Common myeloid progenitor, CD34-positive (primary cell): ENCODE measurements around the gene DECR2.

Source experiments
- CTCF ChIA-PET: fragments of 350-600 bp; sonication (Branson Sonifier 250); formaldehyde crosslinking; loops from one replicate; lab custom pipeline; 2021; ENCODE audit warnings: antibody characterized with exemption; lab: Charles Lee
- POLR2A ChIA-PET: fragments of 350-600 bp; sonication (Branson Sonifier 250); formaldehyde crosslinking; loops from one replicate; lab custom pipeline; 2021; ENCODE audit warnings: antibody characterized with exemption; lab: Charles Lee
- DNase-seq, 3 donors: peaks; one replicate each; pipeline versions ENCODE4 v3.0.0 to v3.0.0-alpha.2; 2013
- H3K27ac ChIP-seq, 2 experiments: 1 replicate in 1 of 2; 2 replicates in 1 of 2; pipeline ENCODE4 v1.7.0; 2013; ENCODE audit warnings: inconsistent platforms in 2 of 2, low read length in 2 of 2, mild to moderate bottlenecking in 2 of 2, low read depth in 1 of 2, moderate library complexity in 1 of 2; ENCODE audit not compliant: severe bottlenecking in 2 of 2, insufficient read depth in 1 of 2, poor library complexity in 1 of 2
- H3K27me3 ChIP-seq, 5 experiments: replicated peaks in 2 of 5; 1 replicate in 3 of 5; 2 replicates in 2 of 5; pipeline versions ENCODE4 v1.6.1 to v1.7.0; 2013; ENCODE audit warnings: low read length in 4 of 5, mild to moderate bottlenecking in 2 of 5, moderate library complexity in 2 of 5, inconsistent platforms in 1 of 5; ENCODE audit not compliant: insufficient read depth in 5 of 5, control insufficient read depth in 4 of 5
- H3K36me3 ChIP-seq, 4 experiments: 1 replicate in 2 of 4; 2 replicates in 2 of 4; pipeline versions ENCODE4 v1.6.1 to v1.7.0; 2013; ENCODE audit warnings: low read length in 3 of 4, control low read depth in 1 of 4, mild to moderate bottlenecking in 1 of 4; ENCODE audit not compliant: control insufficient read depth in 4 of 4, insufficient read depth in 4 of 4
- H3K4me1 ChIP-seq, 4 experiments: 1 replicate in 3 of 4; 2 replicates in 1 of 4; pipeline versions ENCODE4 v1.6.1 to v1.7.1; 2013; ENCODE audit warnings: low read length in 3 of 4, mild to moderate bottlenecking in 3 of 4, control low read depth in 1 of 4, inconsistent platforms in 1 of 4, moderate library complexity in 1 of 4; ENCODE audit not compliant: control insufficient read depth in 4 of 4, insufficient read depth in 4 of 4; ENCODE audit errors: control extremely low read depth in 1 of 4
- H3K4me3 ChIP-seq, 7 experiments: 1 replicate in 4 of 7; 2 replicates in 3 of 7; pipeline versions ENCODE4 v1.5.1 to v1.7.0; 2013; ENCODE audit warnings: mild to moderate bottlenecking in 7 of 7, low read length in 6 of 7, moderate library complexity in 6 of 7, inconsistent platforms in 2 of 7, low read depth in 2 of 7, control low read depth in 1 of 7; ENCODE audit not compliant: insufficient read depth in 4 of 7, control insufficient read depth in 1 of 7; ENCODE audit errors: extremely low read depth in 1 of 7
- H3K9me3 ChIP-seq, 5 experiments: 1 replicate in 4 of 5; 2 replicates in 1 of 5; pipeline versions ENCODE4 v1.6.1 to v1.7.1; 2013; ENCODE audit warnings: low read length in 4 of 5, mild to moderate bottlenecking in 2 of 5, inconsistent platforms in 1 of 5, low read depth in 1 of 5, moderate library complexity in 1 of 5; ENCODE audit not compliant: control insufficient read depth in 4 of 5, insufficient read depth in 2 of 5; ENCODE audit errors: control extremely low read depth in 1 of 5
- WGBS: methylation state at CpG from one replicate; pipeline ENCODE4 v1.1.5; 2013; ENCODE audit not compliant: insufficient coverage; 5-methylcytosine and 5-hydroxymethylcytosine counted together

DECR2 gene

DNA sequence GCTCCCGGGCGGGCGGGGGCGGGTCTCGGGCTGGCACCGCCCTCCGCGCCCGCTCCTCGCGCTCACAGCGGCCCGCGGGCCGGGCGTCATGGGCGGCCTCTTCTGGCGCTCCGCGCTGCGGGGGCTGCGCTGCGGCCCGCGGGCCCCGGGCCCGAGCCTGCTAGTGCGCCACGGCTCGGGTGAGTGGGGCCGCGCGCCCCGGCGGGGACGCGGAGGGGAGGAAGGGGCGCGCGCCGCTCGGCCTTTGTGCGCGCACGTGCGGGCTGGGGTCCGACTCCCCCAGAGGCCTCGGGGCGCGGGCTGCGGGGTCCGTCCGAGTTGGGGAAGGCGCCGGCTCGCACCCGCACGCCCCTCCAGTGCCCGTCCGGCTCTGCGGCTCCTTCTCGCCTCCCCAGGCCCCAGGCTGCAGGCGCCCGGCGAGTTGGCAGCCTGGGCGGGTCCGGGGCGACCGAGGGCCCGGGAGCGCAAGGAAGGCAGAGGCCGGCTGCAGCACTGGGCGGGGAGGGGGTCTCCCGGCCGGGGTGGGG, 4.5 kb upstream of the DECR2 start, which contains the start of gene NME4:
NME4 (plus strand) TSS at position 65 of the 527 bp plus-strand sequence; CDS start at position 89, 24 bp downstream.
- H3K4me3 ChIP-seq: peak within 1 kb of the TSS; percentile 72 to 91 (median 76)
- no peaks in the 10 kb centered on the region for H3K27me3 ChIP-seq
- 0% methylated on average over 34 of the region's 75 CpGs for WGBS
- peak within 1 kb of the TSS; percentile 25 to 74 for H3K27ac ChIP-seq
- H3K9me3 ChIP-seq: no peaks in the 10 kb centered on the region
- peaks cover 5 to 48% (median 43%) of the 10 kb centered on the region in 4 experiments for H3K4me1 ChIP-seq
- ChIA-PET CTCF (interaction anchor here (0.7 to 1.6 kb wide), 3 partner anchors 10 to 98 kb away, joined by 3 to 5 read pairs (median 4); no protein-coding TSS in a partner anchor), POLR2A (interaction anchor here (0.6 to 1.3 kb wide), 2 partner anchors 10 to 322 kb away, joined by 4 to 5 read pairs; no protein-coding TSS in a partner anchor)
- peaks cover 0 to 29% (median 6%) of the 10 kb centered on the region in 4 experiments for H3K36me3 ChIP-seq
- peak in 1 of 3 donors; percentile 45 for DNase-seq

DNA sequence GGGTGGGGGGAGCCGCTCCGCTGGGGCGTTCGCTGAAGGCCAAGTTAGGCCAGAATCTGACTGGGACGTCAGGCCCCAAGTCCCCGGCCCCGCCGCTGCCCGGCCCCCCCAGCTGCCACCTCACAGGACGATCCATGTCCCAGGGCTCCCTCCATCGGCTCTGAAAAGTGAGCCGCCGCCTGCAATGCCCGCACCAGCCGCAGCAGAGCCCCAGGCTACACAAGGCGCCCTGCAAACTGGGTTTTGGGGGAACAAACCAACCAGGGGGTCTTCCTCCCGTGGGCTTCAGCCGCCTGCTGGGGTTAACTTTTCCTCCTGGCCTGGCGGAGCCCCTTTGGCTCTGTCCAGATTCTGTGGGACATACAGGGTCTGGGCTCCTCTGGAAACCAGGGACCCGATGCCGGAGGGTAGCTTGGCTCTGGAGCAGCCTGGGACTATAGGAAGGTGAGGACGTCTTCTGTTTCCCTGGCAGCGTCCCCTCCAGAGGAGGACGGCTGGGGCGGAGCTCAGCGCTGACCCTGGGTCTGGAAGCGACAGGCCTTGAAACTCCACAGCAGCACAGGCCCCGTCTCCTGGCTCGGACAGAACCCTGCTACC, 3.9 kb upstream of the DECR2 start:
- Histone ChIP-seq H3K4me1 (peaks cover 5 to 52% (median 43%) of the 10 kb centered on the region in 4 experiments), H3K4me3 (peak overlapping the region in 2 of 7 experiments; percentile 2 to 53), H3K27ac (peak overlapping the region in 1 of 2 experiments; percentile 70), H3K9me3 (no peaks in the 10 kb centered on the region), H3K27me3 (no peaks in the 10 kb centered on the region), H3K36me3 (peaks cover 0 to 29% (median 6%) of the 10 kb centered on the region in 4 experiments)
- POLR2A ChIA-PET: interaction anchor here (0.6 to 1.3 kb wide), 2 partner anchors 11 to 322 kb away, joined by 4 to 5 read pairs; no protein-coding TSS in a partner anchor
- 45% methylated on average over 25 of the region's 29 CpGs for WGBS
- DNase-seq: peak; percentile 86 to 91 (median 87)
- CTCF ChIA-PET: interaction anchor here (0.6 to 1.6 kb wide), 2 partner anchors 11 to 185 kb away, joined by 3 to 5 read pairs; no protein-coding TSS in a partner anchor

DNA sequence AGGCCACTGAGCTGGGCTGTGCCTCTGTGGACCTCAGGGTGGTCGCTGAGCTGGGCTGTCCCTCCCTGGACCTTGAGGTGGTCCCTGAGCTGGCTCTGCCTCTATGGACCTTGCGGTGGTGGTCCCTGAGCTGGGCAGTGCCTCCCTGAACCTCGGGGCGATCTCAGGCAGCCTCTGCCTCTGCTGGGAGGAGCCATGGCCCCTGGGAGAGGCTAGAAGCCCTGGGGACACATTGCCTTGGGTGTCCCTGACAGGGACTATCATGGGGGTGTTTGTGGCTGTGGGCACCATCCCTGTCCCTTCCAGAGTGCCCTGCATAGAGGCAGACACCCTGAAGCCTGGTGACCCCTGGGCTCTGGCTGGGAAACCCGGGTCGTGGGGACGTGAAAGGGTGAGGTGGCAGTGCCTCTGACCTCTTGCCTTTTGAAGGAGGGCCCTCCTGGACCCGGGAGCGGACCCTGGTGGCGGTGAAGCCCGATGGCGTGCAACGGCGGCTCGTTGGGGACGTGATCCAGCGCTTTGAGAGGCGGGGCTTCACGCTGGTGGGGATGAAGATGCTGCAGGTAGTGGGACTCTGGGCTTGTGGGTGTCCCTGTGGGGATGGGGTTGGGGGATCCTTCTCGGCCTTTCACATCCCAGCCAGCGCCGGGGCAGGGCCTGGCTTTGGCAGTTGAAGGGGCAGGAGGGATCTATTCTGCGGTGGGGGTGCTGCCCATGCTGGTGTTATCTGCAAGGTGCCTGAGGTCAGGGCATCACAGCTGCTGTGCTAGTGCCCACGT, 2.9 kb upstream of the DECR2 start:
- Histone ChIP-seq H3K36me3 (peaks cover 0 to 29% (median 6%) of the 10 kb centered on the region in 4 experiments), H3K4me1 (peaks cover 5 to 52% (median 43%) of the 10 kb centered on the region in 4 experiments), H3K9me3 (no peaks in the 10 kb centered on the region), H3K27me3 (no peaks in the 10 kb centered on the region), H3K4me3 (peak overlapping the region in 1 of 7 experiments; percentile 37), H3K27ac (peak overlapping the region in 1 of 2 experiments; percentile 70)
- DNase-seq: no peak
- ChIA-PET CTCF (interaction anchor here (0.6 to 1.6 kb wide), 2 partner anchors 12 to 186 kb away, joined by 3 to 5 read pairs; no protein-coding TSS in a partner anchor), POLR2A (interaction anchor here (1.3 kb wide), 1 partner anchor 12 kb away, joined by 4 read pairs; no protein-coding TSS in a partner anchor)
- 90% methylated on average over 16 of the region's 24 CpGs for WGBS

DNA sequence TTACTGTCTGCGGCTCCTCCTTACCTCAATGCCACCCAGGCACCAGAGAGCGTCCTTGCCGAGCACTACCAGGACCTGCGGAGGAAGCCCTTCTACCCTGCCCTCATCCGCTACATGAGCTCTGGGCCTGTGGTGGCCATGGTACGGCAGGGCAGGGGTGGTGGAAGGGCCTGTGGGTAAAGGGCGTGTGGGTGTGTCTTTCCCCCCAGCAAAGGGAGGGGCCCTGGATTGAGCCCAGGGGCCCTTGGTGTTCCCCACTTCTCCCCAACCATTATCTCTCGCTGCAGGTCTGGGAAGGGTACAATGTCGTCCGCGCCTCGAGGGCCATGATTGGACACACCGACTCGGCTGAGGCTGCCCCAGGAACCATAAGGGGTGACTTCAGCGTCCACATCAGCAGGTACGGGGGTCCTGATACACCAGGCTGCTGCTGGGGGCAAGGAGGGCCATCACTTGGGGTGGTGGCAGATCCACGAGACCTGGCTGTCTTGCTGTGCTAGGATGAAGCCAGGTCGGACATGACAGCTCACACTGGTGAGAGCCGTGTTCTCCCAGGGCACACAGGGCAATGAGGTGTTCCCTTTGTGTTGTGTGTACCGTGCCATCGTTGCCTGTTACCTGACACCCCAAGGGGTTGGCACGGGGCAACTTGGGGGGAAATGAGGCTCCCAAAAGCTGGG, 2.2 kb upstream of the DECR2 start:
- H3K27me3 ChIP-seq: no peaks in the 10 kb centered on the region
- H3K4me3 ChIP-seq: no peak overlapping the region
- no peak for DNase-seq
- 87% methylated on average over 22 of the region's 22 CpGs for WGBS
- no peaks in the 10 kb centered on the region for H3K9me3 ChIP-seq
- peaks cover 0 to 29% (median 6%) of the 10 kb centered on the region in 4 experiments for H3K36me3 ChIP-seq
- ChIA-PET CTCF (interaction anchor here (1.1 kb wide), 1 partner anchor 45 kb away, joined by 3 read pairs; no protein-coding TSS in a partner anchor), POLR2A (no interaction called here)
- peaks cover 5 to 52% (median 43%) of the 10 kb centered on the region in 4 experiments for H3K4me1 ChIP-seq
- H3K27ac ChIP-seq: peak overlapping the region in 1 of 2 experiments; percentile 35

DNA sequence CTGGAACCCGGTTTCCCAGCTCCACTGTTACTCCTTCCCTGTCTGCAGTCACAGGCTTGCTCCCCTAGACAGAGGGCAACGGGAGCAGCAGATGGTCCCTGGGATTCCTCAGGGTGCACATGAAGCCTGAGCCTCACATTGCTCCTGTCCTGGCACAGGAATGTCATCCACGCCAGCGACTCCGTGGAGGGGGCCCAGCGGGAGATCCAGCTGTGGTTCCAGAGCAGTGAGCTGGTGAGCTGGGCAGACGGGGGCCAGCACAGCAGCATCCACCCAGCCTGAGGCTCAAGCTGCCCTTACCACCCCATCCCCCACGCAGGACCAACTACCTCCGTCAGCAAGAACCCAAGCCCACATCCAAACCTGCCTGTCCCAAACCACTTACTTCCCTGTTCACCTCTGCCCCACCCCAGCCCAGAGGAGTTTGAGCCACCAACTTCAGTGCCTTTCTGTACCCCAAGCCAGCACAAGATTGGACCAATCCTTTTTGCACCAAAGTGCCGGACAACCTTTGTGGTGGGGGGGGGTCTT, 1.6 kb upstream of the DECR2 start:
- Histone ChIP-seq H3K4me1 (peaks cover 5 to 52% (median 43%) of the 10 kb centered on the region in 4 experiments), H3K27ac (peak overlapping the region in 1 of 2 experiments; percentile 83), H3K36me3 (peaks cover 0 to 29% (median 6%) of the 10 kb centered on the region in 4 experiments), H3K4me3 (peak overlapping the region in 6 of 7 experiments; percentile 69 to 92 (median 82)), H3K9me3 (no peaks in the 10 kb centered on the region), H3K27me3 (no peaks in the 10 kb centered on the region)
- CTCF ChIA-PET: interaction anchor here (1.1 to 2.4 kb wide), 3 partner anchors 30 to 44 kb away, joined by 3 to 9 read pairs (median 4); partner anchors contain the start of gene MRPL28
- DNase-seq: no peak
- POLR2A ChIA-PET: interaction anchor here (0.6 to 1.0 kb wide), 2 partner anchors 25 to 105 kb away, joined by 3 to 4 read pairs; partner anchors contain the start of gene RAB11FIP3
- WGBS: 73% methylated on average over 6 of the region's 10 CpGs

DNA sequence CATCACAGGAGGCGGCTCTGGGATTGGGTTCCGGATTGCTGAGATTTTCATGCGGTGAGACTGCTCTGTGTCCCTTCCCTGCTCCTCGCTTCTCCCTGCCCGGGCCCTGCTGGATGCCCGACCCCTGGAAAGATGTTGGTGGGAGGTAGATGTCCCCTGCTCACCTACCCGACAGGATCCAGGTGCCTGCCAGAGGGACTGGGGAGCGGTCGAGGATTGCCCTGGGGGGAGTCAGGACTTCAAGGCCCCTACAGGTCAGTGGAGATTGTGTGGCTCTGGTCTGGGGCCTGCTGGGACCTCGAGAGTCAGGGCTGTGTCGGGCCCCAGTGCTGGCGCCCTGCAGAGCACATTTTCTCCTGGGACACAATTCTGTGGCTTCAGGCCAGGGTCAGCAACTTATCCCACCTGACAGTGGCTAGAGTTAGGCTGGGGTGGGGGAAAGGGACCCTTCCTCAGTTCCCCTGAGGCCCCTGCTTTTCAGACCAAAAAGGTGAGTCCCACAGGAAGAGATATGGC, 3.3 kb downstream of the DECR2 start:
- Histone ChIP-seq H3K4me3 (no peak overlapping the region), H3K27me3 (no peaks in the 10 kb centered on the region), H3K4me1 (peaks cover 0 to 16% (median 11%) of the 10 kb centered on the region in 4 experiments), H3K9me3 (no peaks in the 10 kb centered on the region), H3K36me3 (peaks cover 0 to 7% (median 0%) of the 10 kb centered on the region in 4 experiments), H3K27ac (no peak overlapping the region)
- ChIA-PET POLR2A (no interaction called here), CTCF (no interaction called here)
- DNase-seq: no peak
- WGBS: 93% methylated on average over 10 of the region's 12 CpGs
